Adrenal gland (tissue), 12 donors: Measurements from ENCODE around the gene NCKAP5. TPM values are rescaled to one million over a fixed set of nuclear protein-coding genes. Genes with fewer than 3 reads are reported as not detected.

ENCODE experiments used
- DNase-seq, 7 donors: peaks; one replicate each; pipeline ENCODE4 v3.0.0-alpha.2; 2019 to 2020
- H3K27ac ChIP-seq, 5 donors: fragments of 200-600 bp; sonication (generic) in 4 of 5; 1 replicate in 3 of 5; 2 replicates in 2 of 5; pipeline versions ENCODE4 v1.5.1 to v1.8.0; 2016 to 2020; ENCODE audit warnings: mild to moderate bottlenecking in 1 of 5
- H3K27me3 ChIP-seq: fragments of 200-600 bp; 2 replicates; pipeline ENCODE4 v1.8.0; 2021
- H3K36me3 ChIP-seq, 2 donors: fragments of 200-600 bp; replicated peaks in 1 of 2; 1 replicate in 1 of 2; 2 replicates in 1 of 2; pipeline versions ENCODE4 v1.5.1 to v1.8.0; 2018 to 2022
- H3K4me1 ChIP-seq, 2 donors: fragments of 200-600 bp; replicated peaks in 1 of 2; 1 replicate in 1 of 2; 2 replicates in 1 of 2; pipeline versions ENCODE4 v1.5.1 to v1.8.0; 2018 to 2021
- H3K4me3 ChIP-seq, 4 donors: fragments of 200-600 bp; sonication (generic) in 3 of 4; one replicate each; pipeline ENCODE4 v1.5.1; 2016 to 2018
- H3K9me3 ChIP-seq, 3 donors: fragments of 200-600 bp; sonication (generic) in 1 of 3; replicated peaks in 1 of 3; 1 replicate in 2 of 3; 2 replicates in 1 of 3; pipeline versions ENCODE4 v1.5.1 to v1.8.0; 2016 to 2021
- POLR2A ChIP-seq, 2 donors: fragments of 450-650 bp; IDR thresholded peaks; one replicate each; pipeline ENCODE4 v1.6.1; 2017; ENCODE audit warnings: antibody characterized with exemption in 2 of 2, mild to moderate bottlenecking in 2 of 2, moderate library complexity in 1 of 2
- WGBS, 4 donors: extraction: QIAGEN DNeasy Blood & Tissue Kit in 2 of 4; methylation state at CpG; one replicate each; pipeline versions ENCODE4 v1.1.5 to v1.1.7; 2013 to 2017; 5-methylcytosine and 5-hydroxymethylcytosine counted together
- intact Hi-C, 2 donors: fragments of 100-400 bp; cut with DNase I; formaldehyde crosslinking; loops; one replicate each; pipeline versions ENCODE4 v1.14.1 to v1.15.0; 2022 to 2023
- polyA plus RNA-seq, 3 donors: library from polyadenylated mRNA; stranded (reverse); fragments of 200-250 nt in 2 of 3; fragments of 350-450 nt in 1 of 3; fragmentation: Illumina TruSeq in 1 of 3; extraction: RNeasy Lipid Tissue Mini Kit (QIAGEN cat#74804) in 1 of 3; gene quantifications; one replicate each; pipeline ENCODE4 v1.2.3, GENCODE V29; 2013 to 2014
- total RNA-seq, 9 donors: library from RNA; depleted of rRNA in 4 of 9; stranded (reverse); fragments of >200 nt in 4 of 9; fragments of 120-200 nt in 1 of 9; fragmentation: NEBNext Ultra II Directional in 1 of 9; extraction: Animal tissue kit (Norgen Biotek cat#: 25700) in 1 of 9; gene quantifications; one replicate each; pipeline versions ENCODE4 v1.1.0 to v1.2.4, GENCODE V29; 2013 to 2023
- TF ChIP-seq, protein P1 (sequence below), 6 experiments: fragments of 450-650 bp in 4 of 6; fragments of 200-600 bp in 2 of 6; sonication (generic) in 1 of 6; IDR thresholded peaks; 1 replicate in 5 of 6; 2 replicates in 1 of 6; pipeline versions ENCODE4 v1.5.1 to v1.8.0; 2016 to 2021; ENCODE audit warnings: antibody characterized with exemption in 6 of 6, mild to moderate bottlenecking in 2 of 6, moderate library complexity in 1 of 6
- donor health status: healthy with polysubstance abuse.
- donor health status: Bipolar disorder and iron deficiency.
- donor health status: DM: yes; HTN: yes; CAD: no.
- donor health status: DM: no; HTN: no; CAD: no.
- donor health status: DM: no; HTN: no; CAD: no.
- donor health status: DM: yes; HTN: yes; CAD: no.

Gene NCKAP5
- total and polyA plus RNA-seq, 12 donors: 0.06 to 3.1 (median 1.1) TPM

- TF ChIP-seq POLR2A (IDR thresholded peaks at IDR 0.05): no peak
- TF ChIP-seq, protein P1, sequence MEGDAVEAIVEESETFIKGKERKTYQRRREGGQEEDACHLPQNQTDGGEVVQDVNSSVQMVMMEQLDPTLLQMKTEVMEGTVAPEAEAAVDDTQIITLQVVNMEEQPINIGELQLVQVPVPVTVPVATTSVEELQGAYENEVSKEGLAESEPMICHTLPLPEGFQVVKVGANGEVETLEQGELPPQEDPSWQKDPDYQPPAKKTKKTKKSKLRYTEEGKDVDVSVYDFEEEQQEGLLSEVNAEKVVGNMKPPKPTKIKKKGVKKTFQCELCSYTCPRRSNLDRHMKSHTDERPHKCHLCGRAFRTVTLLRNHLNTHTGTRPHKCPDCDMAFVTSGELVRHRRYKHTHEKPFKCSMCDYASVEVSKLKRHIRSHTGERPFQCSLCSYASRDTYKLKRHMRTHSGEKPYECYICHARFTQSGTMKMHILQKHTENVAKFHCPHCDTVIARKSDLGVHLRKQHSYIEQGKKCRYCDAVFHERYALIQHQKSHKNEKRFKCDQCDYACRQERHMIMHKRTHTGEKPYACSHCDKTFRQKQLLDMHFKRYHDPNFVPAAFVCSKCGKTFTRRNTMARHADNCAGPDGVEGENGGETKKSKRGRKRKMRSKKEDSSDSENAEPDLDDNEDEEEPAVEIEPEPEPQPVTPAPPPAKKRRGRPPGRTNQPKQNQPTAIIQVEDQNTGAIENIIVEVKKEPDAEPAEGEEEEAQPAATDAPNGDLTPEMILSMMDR (IDR thresholded peaks at IDR 0.05): no peak
- Histone ChIP-seq H3K27me3 (no peaks in the 10 kb centered on the region), H3K4me3 (no peak overlapping the region), H3K4me1 (no peaks in the 10 kb centered on the region), H3K36me3 (no peaks in the 10 kb centered on the region), H3K9me3 (no peaks in the 10 kb centered on the region), H3K27ac (no peak overlapping the region)
- WGBS, 4 donors: 43 to 77% (median 54%) methylated on average over 1 of the region's 1 CpG
- no peak for DNase-seq
- intact Hi-C loops: no loop called here
These were observed 215.5 kb downstream of the NCKAP5 start for GRCh38 chr2:133352719-133353118.

DNA sequence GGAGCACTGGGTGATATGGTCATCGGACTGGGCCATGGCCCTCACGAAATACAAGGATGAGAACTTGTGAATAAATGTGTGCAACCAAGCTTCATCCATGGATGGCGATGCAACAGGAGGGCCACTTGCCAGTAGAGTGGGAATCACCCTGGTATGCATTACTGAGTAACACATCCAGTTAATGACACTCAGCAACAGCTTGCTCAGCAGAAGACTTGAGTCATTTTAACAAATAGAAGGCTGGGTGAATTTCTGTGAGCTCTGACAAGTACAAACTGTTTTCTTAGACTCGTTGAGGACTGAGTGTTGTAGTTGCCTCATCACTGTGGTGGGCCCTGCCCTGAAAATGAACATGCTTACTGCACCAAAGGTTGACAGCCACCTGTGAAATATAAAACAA, 221.6 kb downstream of the NCKAP5 start:
- H3K27ac ChIP-seq: no peak overlapping the region
- TF ChIP-seq POLR2A (IDR thresholded peaks at IDR 0.05): no peak
- TF ChIP-seq, protein P1 (IDR thresholded peaks at IDR 0.05): no peak
- no peaks in the 10 kb centered on the region for H3K4me1 ChIP-seq
- H3K36me3 ChIP-seq: no peaks in the 10 kb centered on the region
- intact Hi-C loops: no loop called here
- H3K27me3 ChIP-seq: no peaks in the 10 kb centered on the region
- 80 to 88% (median 82%) methylated on average over 4 of the region's 4 CpGs for WGBS, 4 donors
- no peak overlapping the region for H3K4me3 ChIP-seq
- H3K9me3 ChIP-seq: no peaks in the 10 kb centered on the region
- DNase-seq: no peak

DNA sequence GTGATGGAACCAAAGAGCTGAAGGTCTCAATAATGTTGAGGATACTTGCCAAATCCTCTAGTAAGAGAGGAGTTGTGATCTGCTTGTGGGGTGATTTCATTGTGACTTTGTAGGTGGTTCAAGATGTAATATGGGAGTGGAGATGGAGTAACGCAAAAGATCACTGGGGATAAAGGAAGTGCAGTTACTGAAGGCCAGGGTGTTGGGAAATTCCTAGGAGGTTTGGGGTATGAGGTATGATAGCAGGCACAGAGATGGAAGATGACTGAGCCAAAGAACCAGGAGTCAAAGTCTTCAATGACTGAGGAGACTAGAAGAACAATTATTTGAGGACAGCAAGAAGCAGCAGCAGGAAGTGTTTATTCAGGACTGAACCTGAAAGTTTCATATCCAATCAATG, 222.6 kb downstream of the NCKAP5 start:
- no peak for DNase-seq
- TF ChIP-seq, protein P1 (IDR thresholded peaks at IDR 0.05): no peak
- no peak for TF ChIP-seq POLR2A (IDR thresholded peaks at IDR 0.05)
- Histone ChIP-seq H3K27me3 (no peaks in the 10 kb centered on the region), H3K36me3 (no peaks in the 10 kb centered on the region), H3K9me3 (no peaks in the 10 kb centered on the region), H3K4me3 (no peak overlapping the region), H3K27ac (no peak overlapping the region), H3K4me1 (no peaks in the 10 kb centered on the region)
- 79 to 91% (median 80%) methylated on average over 1 of the region's 1 CpG for WGBS, 4 donors
- intact Hi-C loops: no loop called here

- DNase-seq: no peak
- H3K4me1 ChIP-seq: no peaks in the 10 kb centered on the region
- intact Hi-C loops: no loop called here
- no peak for TF ChIP-seq POLR2A (IDR thresholded peaks at IDR 0.05)
- TF ChIP-seq, protein P1 (IDR thresholded peaks at IDR 0.05): no peak
- H3K36me3 ChIP-seq: no peaks in the 10 kb centered on the region
- no peak overlapping the region for H3K4me3 ChIP-seq
- no peaks in the 10 kb centered on the region for H3K9me3 ChIP-seq
- WGBS, 4 donors: 75 to 88% (median 80%) methylated on average over 6 of the region's 6 CpGs
- no peaks in the 10 kb centered on the region for H3K27me3 ChIP-seq
- H3K27ac ChIP-seq: no peak overlapping the region
These were observed 223.4 kb downstream of the NCKAP5 start for GRCh38 chr2:133344849-133345248.
